Daoy (cell line): ENCODE measurements around the gene INTS1. TPM values are rescaled to one million over a fixed set of nuclear protein-coding genes. Genes with fewer than 3 reads are reported as not detected.
"Not testable (repeated sequence)": the region's sequence is repeated elsewhere in the genome, so short reads cannot be mapped to it uniquely, and the experiment has no call there.

Experiments
- DNase-seq: peaks from one replicate; pipeline ENCODE4 v3.0.0-alpha.2; 2015; ENCODE audit warnings: low read depth
- total RNA-seq: library from RNA; depleted of rRNA; stranded (reverse); fragments of >200 nt; shearing (Covaris generic); gene quantifications from 2 replicates; pipeline ENCODE4 v1.2.3, GENCODE V29; 2014

The INTS1 gene
- total RNA-seq, 1 experiment from 2014 or later, result 42.9 TPM

- no peak for DNase-seq
These were observed 27.8 kb upstream of the INTS1 start for GRCh38 chr7:1531979-1532455.

- peak; percentile 58 for DNase-seq
These were observed 27.2 kb upstream of the INTS1 start for GRCh38 chr7:1531263-1531978.

GRCh38 chr7:1530946-1531262 is 26.7 kb upstream of the INTS1 start:
- DNase-seq, result peak; percentile 15

- DNase-seq, result no peak
These were observed 25.4 kb upstream of the INTS1 start for GRCh38 chr7:1529383-1530116.

GRCh38 chr7:1526271-1526754 is 22.1 kb upstream of the INTS1 start:
- no peak for DNase-seq

GRCh38 chr7:1525409-1525808 is 21.2 kb upstream of the INTS1 start:
- no peak for DNase-seq

GRCh38 chr7:1523844-1524243 is 19.7 kb upstream of the INTS1 start:
- no peak for DNase-seq

GRCh38 chr7:1523208-1523607 is 19.0 kb upstream of the INTS1 start:
- DNase-seq, result no peak

- DNase-seq, result no peak
These were observed 17.3 kb upstream of the INTS1 start for GRCh38 chr7:1521456-1521855.

GRCh38 chr7:1520539-1521234 is 16.5 kb upstream of the INTS1 start:
- DNase-seq, result peak; percentile 90

GRCh38 chr7:1519322-1519922 is 15.2 kb upstream of the INTS1 start:
- not testable (repeated sequence) for DNase-seq

- DNase-seq, result no peak
These were observed 12.5 kb upstream of the INTS1 start for GRCh38 chr7:1516586-1517251.

- not testable (repeated sequence) for DNase-seq
These were observed 11.3 kb upstream of the INTS1 start for GRCh38 chr7:1515509-1515967.

GRCh38 chr7:1514995-1515401 is 10.8 kb upstream of the INTS1 start:
- no peak for DNase-seq

GRCh38 chr7:1514407-1514806 is 10.2 kb upstream of the INTS1 start:
- DNase-seq, result no peak

GRCh38 chr7:1513657-1514095 is 9.5 kb upstream of the INTS1 start:
- no peak for DNase-seq

- DNase-seq, result peak; percentile 90
These were observed 8.8 kb upstream of the INTS1 start for GRCh38 chr7:1512781-1513656.

- no peak for DNase-seq
These were observed 7.5 kb upstream of the INTS1 start for GRCh38 chr7:1511444-1512422.

- no peak for DNase-seq
These were observed 6.6 kb upstream of the INTS1 start for GRCh38 chr7:1510780-1511154.
